Panc1 (cell line): Measurements from ENCODE around the gene NRP2. TPM values are rescaled to one million over a fixed set of nuclear protein-coding genes. Genes with fewer than 3 reads are reported as not detected.

Experiments used
- ATAC-seq: fragments of 200-7000 bp; cut with Tn5 transposase; 2 replicates; pipeline ENCODE4 v1.9.1; 2020; ENCODE audit warnings: mild to moderate bottlenecking, moderate library complexity
- BruUV-seq: library from RNA; stranded (reverse); fragments of 400-500 nt; replicated peaks from 2 replicates; lab custom pipeline; 2021; lab: Mats Ljungman, UMichigan
- CTCF ChIA-PET: fragments of 300-600 bp; sonication (Branson Sonifier 250); formaldehyde crosslinking; loops from one replicate; lab custom pipeline; 2022; ENCODE audit warnings: antibody characterized with exemption; lab: Charles Lee
- POLR2A ChIA-PET: fragments of 300-600 bp; sonication (Branson Sonifier 250); formaldehyde crosslinking; loops from one replicate; lab custom pipeline; 2022; ENCODE audit warnings: antibody characterized with exemption; lab: Charles Lee
- DNase-seq: peaks from one replicate; pipeline ENCODE4 v3.0.0-alpha.2; 2010; ENCODE audit warnings: low read depth, low spot score
- H3K27ac ChIP-seq: 2 replicates; pipeline ENCODE4 v1.5.1; 2011; ENCODE audit warnings: mild to moderate bottlenecking, low read length, inconsistent platforms
- H3K27me3 ChIP-seq: fragments of 200-500 bp; sonication (Bioruptor generic); 2 replicates; pipeline ENCODE4 v1.6.0; 2014; ENCODE audit warnings: low read length, inconsistent platforms; ENCODE audit not compliant: control insufficient read depth, insufficient read depth
- H3K36me3 ChIP-seq: fragments of 200-500 bp; sonication (Bioruptor generic); 2 replicates; pipeline ENCODE4 v1.5.1; 2014; ENCODE audit warnings: inconsistent platforms, mild to moderate bottlenecking, low read length, moderate library complexity; ENCODE audit not compliant: control insufficient read depth, insufficient read depth
- H3K4me1 ChIP-seq: 2 replicates; pipeline ENCODE4 v1.5.1; 2011; ENCODE audit warnings: inconsistent platforms, mild to moderate bottlenecking, low read length, moderate library complexity; ENCODE audit not compliant: control insufficient read depth, insufficient read depth
- H3K4me3 ChIP-seq, 2 experiments: 2 replicates each; pipeline ENCODE4 v1.5.1; 2011 to 2012; ENCODE audit warnings: low read depth in 2 of 2, low read length in 2 of 2, mild to moderate bottlenecking in 2 of 2, inconsistent platforms in 1 of 2, moderate library complexity in 1 of 2
- H3K9me3 ChIP-seq: fragments of 200-500 bp; sonication (Bioruptor generic); 2 replicates; pipeline ENCODE4 v1.5.1; 2014; ENCODE audit warnings: low read depth, mild to moderate bottlenecking, inconsistent platforms, low read length, moderate library complexity; ENCODE audit not compliant: control insufficient read depth, insufficient read depth
- CTCF ChIP-seq: fragments of 450-650 bp; IDR thresholded peaks from 2 replicates; pipeline ENCODE4 v1.5.1; 2017; ENCODE audit warnings: mild to moderate bottlenecking
- POLR2AphosphoS5 ChIP-seq: IDR thresholded peaks from 2 replicates; pipeline ENCODE4 v1.6.1; 2012; ENCODE audit warnings: mild to moderate bottlenecking, low read depth, low read length, moderate library complexity
- REST ChIP-seq, 2 experiments: IDR thresholded peaks; 2 replicates each; pipeline ENCODE4 v1.6.1; 2011 to 2012; ENCODE audit warnings: low read depth in 2 of 2, control low read depth in 1 of 2, low read length in 1 of 2, mild to moderate bottlenecking in 1 of 2, moderate library complexity in 1 of 2; ENCODE audit not compliant: insufficient read depth in 1 of 2
- SIN3A ChIP-seq: IDR thresholded peaks from 2 replicates; pipeline ENCODE4 v1.6.1; 2012; ENCODE audit warnings: low read depth, mild to moderate bottlenecking, low read length, moderate library complexity, borderline replicate concordance; ENCODE audit not compliant: insufficient read depth
- TCF7L2 ChIP-seq: IDR thresholded peaks from 2 replicates; pipeline ENCODE4 v1.6.1; 2011; ENCODE audit warnings: mild to moderate bottlenecking, low read depth, low read length, inconsistent platforms
- in situ Hi-C: cut with HindIII; loops from 2 replicates; pipeline ENCODE4 v1.10.0; 2016; ENCODE audit warnings: low sequenced_read_pairs, low pct_unique_long_range_greater_than_20kb
- intact Hi-C: fragments of 100-400 bp; cut with micrococcal nuclease; formaldehyde crosslinking; loops from one replicate; pipeline ENCODE4 v1.10.0; 2022; ENCODE audit not compliant: unreplicated experiment
- total RNA-seq: library from RNA; stranded (reverse); gene quantifications from one replicate; pipeline ENCODE4 v1.2.1, GENCODE V29; 2021; ENCODE audit not compliant: unreplicated experiment

The NRP2 gene
- total RNA-seq, 1 experiment from 2014 or later: 6.7 TPM

DNA sequence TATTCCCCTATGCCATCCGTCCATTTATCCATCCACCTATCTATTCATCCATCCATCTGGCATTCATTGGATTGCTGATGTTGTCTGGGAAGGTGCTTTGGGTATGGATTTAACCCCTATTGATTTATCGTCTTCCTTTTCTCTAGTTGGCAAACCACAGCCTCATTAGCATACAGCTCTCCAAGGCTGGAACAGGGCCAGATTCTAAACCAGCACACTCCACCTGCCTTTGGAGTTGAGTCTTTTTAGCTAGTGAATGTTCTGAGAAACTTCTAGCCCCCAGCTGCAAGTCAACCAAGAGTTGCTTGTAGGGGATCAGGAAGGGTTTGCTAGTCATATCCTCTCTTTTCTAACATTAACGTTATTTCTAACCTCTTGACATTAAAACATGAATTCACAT, 90.7 kb downstream of the NRP2 start:
- intact Hi-C loops (no loop called here), in situ Hi-C loops (no loop called here)
- H3K4me3 ChIP-seq: no peak overlapping the region
- no peak for DNase-seq
- POLR2A ChIA-PET: no interaction called here
- ATAC-seq: no peak
- peaks cover 23% of the 10 kb centered on the region; the same call in 1 of the 2 replicates for H3K27me3 ChIP-seq
- no peaks in the 10 kb centered on the region for H3K9me3 ChIP-seq
- CTCF ChIA-PET: no interaction called here
- TF ChIP-seq REST (IDR thresholded peaks at IDR 0.05; ENCODE audit: insufficient read depth in 1 of 2, low read depth in 2 of 2, low read length in 1 of 2) (no peak), TCF7L2 (no peak), SIN3A (no peak), CTCF (no peak), POLR2AphosphoS5 (no peak)
- H3K36me3 ChIP-seq: no peaks in the 10 kb centered on the region
- H3K27ac ChIP-seq: no peak overlapping the region
- H3K4me1 ChIP-seq: no peaks in the 10 kb centered on the region
- no TSS peak for BruUV-seq

DNA sequence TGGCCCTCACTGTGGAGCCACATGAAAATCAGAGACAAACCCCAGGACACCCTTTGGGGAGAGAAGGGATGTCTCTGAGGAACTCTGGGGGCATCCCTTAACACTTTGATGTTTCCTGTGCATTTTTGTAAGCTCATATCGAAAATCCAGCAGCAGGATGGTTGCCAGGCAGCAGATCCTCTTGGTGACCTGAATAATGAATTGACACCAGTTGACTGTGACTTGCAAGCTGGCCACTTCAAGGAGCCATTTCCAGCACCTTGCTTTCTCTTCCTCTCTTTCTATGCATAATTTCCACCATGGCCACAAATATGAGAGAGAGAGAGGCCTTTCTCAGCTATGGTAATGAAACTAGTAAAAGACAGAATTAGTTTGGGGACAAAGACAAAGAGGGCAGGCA, 91.7 kb downstream of the NRP2 start:
- intact Hi-C loops: no loop called here
- no peak for ATAC-seq
- Histone ChIP-seq H3K27ac (no peak overlapping the region), H3K27me3 (peaks cover 24% of the 10 kb centered on the region), H3K36me3 (no peaks in the 10 kb centered on the region), H3K9me3 (no peaks in the 10 kb centered on the region), H3K4me3 (no peak overlapping the region), H3K4me1 (no peaks in the 10 kb centered on the region)
- POLR2A ChIA-PET: no interaction called here
- TF ChIP-seq SIN3A: no peak
- TF ChIP-seq CTCF: no peak
- TF ChIP-seq REST (IDR thresholded peaks at IDR 0.05; ENCODE audit: insufficient read depth in 1 of 2, low read depth in 2 of 2, low read length in 1 of 2): no peak
- no peak for TF ChIP-seq POLR2AphosphoS5
- TF ChIP-seq TCF7L2: no peak
- CTCF ChIA-PET: no interaction called here
- BruUV-seq: no TSS peak
- in situ Hi-C loops: no loop called here
- DNase-seq: no peak
